K562 (cell line): ENCODE results near the gene HAUS2. TPM values are rescaled to one million over a fixed set of nuclear protein-coding genes. Genes with fewer than 3 reads are reported as not detected.

Source experiments
- ATAC-seq: fragments of 200-7000 bp; cut with Tn5 transposase; 3 replicates; pipeline ENCODE4 v1.9.1; 2020; ENCODE audit warnings: moderate library complexity
- BruUV-seq: library from RNA; stranded (reverse); fragments of 400-500 nt; replicated peaks from 2 replicates; lab custom pipeline; 2021; lab: Mats Ljungman, UMichigan
- CTCF ChIA-PET: fragments of 300-600 bp; formaldehyde crosslinking; extraction: SDS; loops from one replicate; lab custom pipeline; 2021; ENCODE audit warnings: low intra/inter-chr PET ratio; lab: Yijun Ruan, JAX
- POLR2A ChIA-PET: fragments of 300-600, 350-650 bp; sonication (Branson Sonifier 250); formaldehyde crosslinking; extraction: SDS; loops from one replicate; lab custom pipeline; 2021; ENCODE audit warnings: antibody characterized with exemption, inconsistent platforms; lab: Yijun Ruan, JAX
- DNase-seq, 4 experiments: peaks; one replicate each; pipeline versions ENCODE4 v3.0.0 to v3.0.0-alpha.2; 2011 to 2018; ENCODE audit warnings: low spot score in 3 of 4, mixed read lengths in 3 of 4; ENCODE audit errors: extremely low read depth in 1 of 4
- FAIRE-seq: peaks from 2 replicates; lab custom pipeline; 2011; peaks lifted over from hg19 to GRCh38; lab: Jason Lieb, UNC
- H2AFZ ChIP-seq: 2 replicates; pipeline ENCODE4 v1.6.0; 2011; ENCODE audit warnings: low read depth, low read length, control low read depth, inconsistent platforms
- H3K27ac ChIP-seq: fragments of 200-600 bp; 3 replicates; pipeline ENCODE4 v1.8.0; 2011; ENCODE audit warnings: low read depth, mild to moderate bottlenecking, control low read depth, inconsistent platforms, low read length, moderate library complexity, mixed read lengths; ENCODE audit errors: extremely low read depth
- H3K27me3 ChIP-seq, 2 experiments: fragments of 300-600 bp in 1 of 2; 2 replicates in 1 of 2; 3 replicates in 1 of 2; pipeline versions ENCODE4 v1.6.0 to v1.8.0; 2011; ENCODE audit warnings: inconsistent platforms in 2 of 2, low read length in 2 of 2, mild to moderate bottlenecking in 1 of 2, mixed read lengths in 1 of 2, moderate library complexity in 1 of 2; ENCODE audit not compliant: control insufficient read depth in 2 of 2, insufficient read depth in 2 of 2
- H3K36me3 ChIP-seq: fragments of 300-600 bp; 3 replicates; pipeline ENCODE4 v1.8.0; 2011; ENCODE audit warnings: mild to moderate bottlenecking, low read length, inconsistent platforms; ENCODE audit not compliant: control insufficient read depth, insufficient read depth
- H3K4me1 ChIP-seq, 2 experiments: fragments of 200-600 bp in 1 of 2; replicated peaks in 1 of 2; 2 replicates in 1 of 2; 3 replicates in 1 of 2; pipeline versions ENCODE4 v1.5.1 to v1.8.0; 2011; ENCODE audit warnings: inconsistent platforms in 2 of 2, low read length in 2 of 2, mild to moderate bottlenecking in 1 of 2, mixed read lengths in 1 of 2, moderate library complexity in 1 of 2; ENCODE audit not compliant: control insufficient read depth in 2 of 2, insufficient read depth in 2 of 2
- H3K4me2 ChIP-seq: 2 replicates; pipeline ENCODE4 v1.6.1; 2011; ENCODE audit warnings: low read length, control low read depth, inconsistent platforms, mixed read lengths; ENCODE audit not compliant: insufficient read depth
- H3K4me3 ChIP-seq: fragments of 200-600 bp; sonication (generic), shearing (Covaris generic); 2 replicates; pipeline ENCODE4 v1.5.1; 2016; ENCODE audit warnings: control low read depth, inconsistent platforms
- H3K79me2 ChIP-seq: fragments of 200-600 bp; 3 replicates; pipeline ENCODE4 v1.8.0; 2011; ENCODE audit warnings: low read length, inconsistent platforms; ENCODE audit not compliant: control insufficient read depth, insufficient read depth
- H3K9ac ChIP-seq, 2 experiments: 2 replicates each; pipeline versions ENCODE4 v1.6.0 to v1.6.1; 2011; ENCODE audit warnings: low read depth in 2 of 2, low read length in 2 of 2, control low read depth in 1 of 2, inconsistent platforms in 1 of 2, mild to moderate bottlenecking in 1 of 2, mixed read lengths in 1 of 2; ENCODE audit not compliant: insufficient read depth in 1 of 2
- H3K9me1 ChIP-seq: one replicate; pipeline ENCODE4 v1.6.0; 2011; ENCODE audit warnings: inconsistent platforms, mild to moderate bottlenecking, low read length, moderate library complexity; ENCODE audit not compliant: control insufficient read depth, insufficient read depth
- H3K9me3 ChIP-seq: replicated peaks from 2 replicates; pipeline ENCODE4 v1.5.1; 2011; ENCODE audit warnings: low read depth, low read length, inconsistent platforms; ENCODE audit not compliant: control insufficient read depth, insufficient read depth
- H4K20me1 ChIP-seq: replicated peaks from 2 replicates; pipeline ENCODE4 v1.6.1; 2011; ENCODE audit warnings: low read length, inconsistent platforms, mixed read lengths; ENCODE audit not compliant: control insufficient read depth, insufficient read depth
- BRD4 ChIP-seq: fragments of 200-600 bp; sonication (generic); IDR thresholded peaks from 2 replicates; pipeline ENCODE4 v1.6.1; 2017; ENCODE audit warnings: inconsistent platforms
- ILF3 ChIP-seq: fragments of 450-650 bp; IDR thresholded peaks from 2 replicates; pipeline ENCODE4 v1.6.1; 2018; ENCODE audit warnings: antibody characterized with exemption, mild to moderate bottlenecking, moderate library complexity, borderline replicate concordance
- KLF1 ChIP-seq: fragments of 450-650 bp; IDR thresholded peaks from 2 replicates; pipeline ENCODE4 v1.6.1; 2016; ENCODE audit warnings: missing genetic modification characterization, missing compliant biosample characterization
- MBD2 ChIP-seq: sonication (generic); IDR thresholded peaks from 2 replicates; pipeline ENCODE4 v1.6.1; 2016; ENCODE audit warnings: low read depth, borderline replicate concordance
- MCM7 ChIP-seq, 2 experiments: fragments of 450-650 bp; IDR thresholded peaks; 2 replicates each; pipeline ENCODE4 v1.6.1; 2016 to 2018
- PPARD ChIP-seq: fragments of 250-450 bp; sonication (Bioruptor Pico); IDR thresholded peaks from 2 replicates; pipeline ENCODE4 v1.8.0; 2022; ENCODE audit warnings: inconsistent platforms, mild to moderate bottlenecking, moderate library complexity
- PTTG1 ChIP-seq: fragments of 450-650 bp; IDR thresholded peaks from 2 replicates; pipeline ENCODE4 v1.6.1; 2016; ENCODE audit warnings: low read depth, mild to moderate bottlenecking, missing genetic modification characterization, missing compliant biosample characterization
- PYGO2 ChIP-seq: fragments of 450-650 bp; IDR thresholded peaks from 2 replicates; pipeline ENCODE4 v1.6.1; 2016; ENCODE audit warnings: mild to moderate bottlenecking, missing genetic modification characterization, moderate library complexity, missing compliant biosample characterization
- RAD51 ChIP-seq: fragments of 450-650 bp; IDR thresholded peaks from 2 replicates; pipeline ENCODE4 v1.7.1; 2016; ENCODE audit warnings: low read depth, mild to moderate bottlenecking, borderline replicate concordance
- RBM34 ChIP-seq: fragments of 200-400 bp; formaldehyde crosslinking; IDR thresholded peaks from 2 replicates; pipeline ENCODE4 v1.6.1; 2018; ENCODE audit warnings: low read length, borderline replicate concordance; ENCODE audit not compliant: insufficient read depth
- RHOXF2B ChIP-seq: fragments of 250-450 bp; sonication (Bioruptor Pico); conservative IDR thresholded peaks from 2 replicates; pipeline ENCODE4 v1.5.1; 2021
- SAFB ChIP-seq: fragments of 200-400 bp; formaldehyde crosslinking; IDR thresholded peaks from 2 replicates; pipeline ENCODE4 v1.6.1; 2017; ENCODE audit warnings: low read depth, low read length, borderline replicate concordance
- SAP30 ChIP-seq: fragments of 200-600 bp; sonication (generic); IDR thresholded peaks from 2 replicates; pipeline ENCODE4 v1.6.1; 2012; ENCODE audit warnings: borderline replicate concordance, low read depth, mild to moderate bottlenecking, moderate library complexity, low read length, control low read depth, inconsistent platforms; ENCODE audit not compliant: insufficient read depth, poor library complexity, severe bottlenecking
- SMARCC2 ChIP-seq: fragments of 450-650 bp; IDR thresholded peaks from 2 replicates; pipeline ENCODE4 v1.6.1; 2017; ENCODE audit warnings: antibody characterized with exemption, moderate library complexity, mild to moderate bottlenecking, low read depth
- SREBF2 ChIP-seq: sonication (generic); formaldehyde crosslinking; IDR thresholded peaks from 2 replicates; pipeline ENCODE4 v1.4.0; 2020; ENCODE audit warnings: mild to moderate bottlenecking, missing genetic modification reagents
- SRF ChIP-seq, 2 experiments: fragments of 250-450, 450-650 bp in 1 of 2; sonication (Bioruptor Pico) in 1 of 2; sonication (generic) in 1 of 2; formaldehyde crosslinking; IDR thresholded peaks; 2 replicates each; pipeline versions ENCODE4 v1.5.0 to v1.5.1; 2020 to 2022; ENCODE audit warnings: mild to moderate bottlenecking in 1 of 2, missing genetic modification reagents in 1 of 2
- ZFP1 ChIP-seq: fragments of 450-650 bp; formaldehyde crosslinking; IDR thresholded peaks from 2 replicates; pipeline ENCODE4 v1.4.0; 2020; ENCODE audit warnings: mild to moderate bottlenecking, mixed read lengths
- ZNF444 ChIP-seq: fragments of 250-450 bp; sonication (Bioruptor Pico); IDR thresholded peaks from 2 replicates; pipeline ENCODE4 v1.4.0; 2020; ENCODE audit warnings: mild to moderate bottlenecking, moderate library complexity
- WGBS: fragments of 100-300 bp; shearing (Covaris generic); methylation state at CpG from one replicate; pipeline ENCODE4 v1.1.6; 2016; ENCODE audit warnings: low coverage, mixed read lengths; ENCODE audit not compliant: insufficient coverage; ENCODE audit errors: missing lambda C conversion rate; 5-methylcytosine and 5-hydroxymethylcytosine counted together
- in situ Hi-C: fragments of 300-500 bp; cut with MboI; formaldehyde crosslinking; loops from 4 replicates; pipeline ENCODE4 v1.15.0; 2018; ENCODE audit warnings: inconsistent platforms, mixed read lengths
- intact Hi-C: fragments of 100-400 bp; cut with micrococcal nuclease; formaldehyde crosslinking; loops from 2 replicates; pipeline ENCODE4 v1.14.2; 2022
- polyA plus RNA-seq, 8 experiments: library from polyadenylated mRNA; depleted of rRNA in 4 of 8; stranded (reverse) in 5 of 8; unstranded in 3 of 8; fragments of >200 nt; fragmentation: Nextera tagmentation in 2 of 8; fragmentation: Illumina TruSeq in 1 of 8; extraction: Ambion mirVana in 2 of 8; extraction: Trizol in 1 of 8; gene quantifications; 2 replicates each; pipeline versions ENCODE4 v1.2.1 to v1.2.3, GENCODE V29; 2011 to 2014; ENCODE audit warnings: inconsistent platforms in 1 of 8, missing spikeins in 1 of 8
- total RNA-seq, 7 experiments: library from RNA; depleted of rRNA in 6 of 7; stranded (reverse); fragments of >200 nt in 6 of 7; fragmentation: Illumina TruSeq in 2 of 7; extraction: Trizol in 2 of 7; gene quantifications; 2 replicates each; pipeline versions ENCODE4 v1.2.1 to v1.2.3, GENCODE V29; 2011 to 2021; ENCODE audit warnings: low replicate concordance in 1 of 7
- TF ChIP-seq, protein P1 (sequence below): sonication (generic); formaldehyde crosslinking; IDR thresholded peaks from 2 replicates; pipeline ENCODE4 v1.9.0; 2022; ENCODE audit warnings: mild to moderate bottlenecking, missing genetic modification reagents

The HAUS2 gene
- total and polyA plus RNA-seq, 9 of the 15 experiments (the other 6 are each of a cell fraction or from before 2014, with no cell fraction given): 30.6 to 64.9 (median 54.1) TPM

- TF ChIP-seq RBM34: no peak
Observed at GRCh38 chr15:42582569-42583375, 34.1 kb downstream of the HAUS2 start (continued).

DNA sequence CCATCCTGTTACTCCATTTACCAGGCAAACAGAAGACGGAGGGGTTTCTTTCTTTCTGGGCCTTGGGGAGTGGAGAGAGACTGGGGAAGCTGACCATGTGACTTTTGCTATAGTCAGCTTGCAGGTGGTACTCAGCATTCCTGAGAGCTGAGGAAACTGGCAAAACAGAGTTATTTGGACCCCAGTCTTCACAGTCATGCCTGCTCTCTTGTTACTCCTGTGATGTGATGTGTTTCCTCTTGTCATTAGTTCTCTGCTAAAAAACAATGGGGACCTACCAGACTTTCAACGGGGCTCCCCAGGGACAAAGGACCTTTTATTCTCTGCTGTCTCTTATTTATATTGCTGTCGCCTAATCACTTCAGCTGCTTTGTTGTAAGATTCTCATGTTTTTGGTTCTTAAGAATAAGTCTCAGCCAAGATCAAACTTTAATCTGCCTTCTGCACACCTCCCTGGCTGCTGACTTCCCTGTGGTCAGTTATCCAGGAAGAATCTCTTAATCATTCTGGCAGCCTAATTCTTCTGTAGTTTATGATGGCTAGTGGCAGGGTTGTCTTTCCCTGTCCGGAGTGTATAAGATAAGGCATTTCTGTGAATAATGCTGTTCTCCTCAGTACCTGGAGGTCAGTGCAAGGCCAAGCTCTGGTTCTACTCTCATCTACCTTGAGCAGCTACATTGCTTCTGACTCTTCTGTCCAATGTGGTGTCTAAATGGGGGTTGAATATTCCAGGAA is 35.6 kb downstream of the HAUS2 start:
- no TSS peak for BruUV-seq
- peak; percentile 88 for FAIRE-seq
- no peak overlapping the region for H2AFZ ChIP-seq
- ChIA-PET POLR2A (interaction anchor here (0.7 to 5.6 kb wide), 6 partner anchors 7 to 105 kb away, joined by 3 to 35 read pairs (median 3); partner anchors contain the start of genes SNAP23 and STARD9), CTCF (no interaction called here)
- intact Hi-C loops (loop anchor here (10.0 kb wide), 1 partner anchor 79 kb away; no protein-coding TSS in a partner anchor), in situ Hi-C loops (no loop called here)
- H4K20me1 ChIP-seq: peaks cover 5% of the 10 kb centered on the region; the same call in 1 of the 2 replicates
- H3K4me3 ChIP-seq: no peak overlapping the region
- H3K27me3 ChIP-seq: no peaks in the 10 kb centered on the region
- WGBS: 9% methylated on average over 4 of the region's 4 CpGs
- H3K27ac ChIP-seq: peak overlapping the region; percentile 18; the same call in 1 of the 3 replicates
- H3K79me2 ChIP-seq: no peaks in the 10 kb centered on the region; the same call in 2 of the 3 replicates
- no peaks in the 10 kb centered on the region for H3K9me1 ChIP-seq
- peaks cover 23 to 32% of the 10 kb centered on the region in 2 experiments for H3K4me1 ChIP-seq
- peak overlapping the region; percentile 53 for H3K4me2 ChIP-seq
- no peak overlapping the region for H3K9ac ChIP-seq
- peak; percentile 63 to 88 (median 70) for DNase-seq
- peak; percentile 80 for ATAC-seq
- no peaks in the 10 kb centered on the region for H3K36me3 ChIP-seq
- no peaks in the 10 kb centered on the region for H3K9me3 ChIP-seq
- TF ChIP-seq RAD51 (0 out of 2 replicates have a peak, but pooled peaks have one; percentile 15), PTTG1 (tag) (no peak), SREBF2 (CRISPR knock-in tag) (no peak), ZFP1 (no peak), ZNF444 (CRISPR knock-in tag) (no peak), PPARD (CRISPR knock-in tag) (no peak), SMARCC2 (peak; percentile 67), ILF3 (no peak), SAP30 (no peak), KLF1 (tag) (no peak), BRD4 (no peak), RHOXF2B (CRISPR knock-in tag) (no peak), MCM7 (IDR thresholded peaks at IDR 0.05) (no peak), SAFB (no peak), SRF (CRISPR knock-in tag; IDR thresholded peaks at IDR 0.05) (peak in 1 of 2 experiments; percentile 74; a peak in 1 of 4 replicates), PYGO2 (tag) (no peak), MBD2 (0 out of 2 replicates have a peak, but pooled peaks have one; percentile 23)
- TF ChIP-seq, protein P1, sequence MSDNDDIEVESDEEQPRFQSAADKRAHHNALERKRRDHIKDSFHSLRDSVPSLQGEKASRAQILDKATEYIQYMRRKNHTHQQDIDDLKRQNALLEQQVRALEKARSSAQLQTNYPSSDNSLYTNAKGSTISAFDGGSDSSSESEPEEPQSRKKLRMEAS: no peak
